NCI-H2107 treated with DMSO at 0.1 percent for 48 hours (cell line): ENCODE results near the gene CMTM8.
A peak's percentile ranks its signal among the peaks of the same experiment; 100 is the strongest.
"Not testable (repeated sequence)": the region's sequence is repeated elsewhere in the genome, so short reads cannot be mapped to it uniquely, and the experiment has no call there.

Source experiments
- DNase-seq: peaks from one replicate; lab custom pipeline; 2025; ENCODE audit not compliant: unreplicated experiment; lab: John Stamatoyannopoulos, UW

Gene CMTM8

DNA sequence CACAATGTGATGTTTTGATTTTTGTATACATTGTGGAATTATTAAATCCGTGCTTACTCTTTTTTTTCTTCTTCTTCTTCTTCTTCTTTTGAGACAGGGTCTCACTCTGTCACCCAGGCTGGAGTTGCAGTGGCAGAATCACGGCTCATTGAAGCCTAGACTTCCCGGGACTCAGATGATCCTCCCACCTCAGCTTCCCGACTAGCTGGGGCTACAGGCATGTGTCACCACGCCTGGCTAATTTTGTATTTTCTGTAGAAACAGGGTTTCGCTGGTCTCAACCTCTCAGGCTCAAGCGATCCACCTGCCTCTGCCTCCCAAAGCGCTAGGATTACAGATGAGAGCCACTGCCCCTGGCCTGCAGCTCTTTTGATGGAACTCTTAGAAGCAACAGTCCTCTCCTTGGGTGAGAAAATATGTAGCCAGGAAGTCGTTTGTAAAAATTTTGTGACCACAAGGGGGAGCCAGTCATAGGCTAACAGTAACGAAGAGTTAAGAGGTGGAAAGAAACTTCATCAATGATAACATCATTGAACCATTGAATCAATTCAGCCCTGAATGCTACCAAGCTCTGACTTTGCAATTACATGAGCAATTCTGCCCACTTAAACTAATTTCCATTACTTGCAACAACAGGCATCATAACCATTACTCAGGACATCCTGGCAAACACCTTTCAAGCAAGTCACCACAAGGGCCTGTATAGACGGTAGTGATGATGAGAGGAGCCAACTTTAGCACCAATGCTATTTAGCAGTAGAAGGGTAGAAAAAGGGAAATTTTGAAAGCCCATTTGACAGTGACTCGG, 136.5 kb downstream of the CMTM8 start:
- DNase-seq = peak; percentile 24

DNA sequence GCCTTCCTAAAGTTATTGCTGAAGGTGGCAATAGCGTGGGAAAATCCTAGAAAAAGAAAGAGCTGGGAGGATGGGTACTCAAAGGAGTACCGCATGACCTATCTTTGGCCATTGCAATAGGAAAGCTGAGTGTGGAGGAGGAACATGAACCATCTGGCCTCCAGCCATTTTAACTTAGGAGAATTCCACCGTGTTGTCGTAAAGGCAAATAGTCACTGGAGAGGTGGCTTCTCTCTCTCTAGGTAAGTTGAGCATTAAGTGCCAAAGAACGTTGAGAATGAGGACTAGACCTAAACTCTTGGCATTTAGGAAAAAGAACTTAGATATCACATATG, 137.1 kb downstream of the CMTM8 start:
- DNase-seq = no peak

GRCh38 chr3:32376115-32376514, 137.6 kb downstream of the CMTM8 start:
- no peak for DNase-seq

DNA sequence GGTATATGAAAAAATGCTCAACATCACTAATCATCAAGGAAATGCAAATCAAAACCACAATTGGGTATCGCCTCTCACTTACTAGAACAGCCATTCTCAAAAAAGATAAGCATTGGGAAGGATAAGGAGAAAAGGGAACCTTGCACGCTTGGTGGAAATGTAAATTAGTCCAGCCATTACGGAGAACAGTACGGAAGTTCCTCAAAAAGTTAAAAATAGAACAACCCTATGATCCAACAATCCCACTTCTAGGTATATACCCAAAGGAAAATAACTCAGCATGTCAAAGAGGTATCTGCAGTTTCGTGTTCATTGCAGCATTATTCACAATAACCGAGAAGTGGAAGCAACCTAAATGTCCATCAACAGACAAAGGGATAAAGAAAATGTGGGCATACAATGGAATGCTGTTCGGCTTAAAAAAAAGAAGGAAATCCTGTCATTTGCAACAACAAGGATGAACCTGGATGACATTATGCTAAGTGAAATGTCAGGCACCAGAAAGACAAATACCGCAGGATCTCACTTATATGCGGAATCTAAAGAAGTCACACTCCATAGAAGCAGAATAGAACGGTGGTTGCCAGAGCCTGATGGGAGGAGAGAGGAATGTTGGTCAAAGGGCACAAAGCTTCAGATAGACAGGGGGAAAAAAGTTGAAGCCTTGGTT, 141.5 kb downstream of the CMTM8 start:
- no peak for DNase-seq

DNA sequence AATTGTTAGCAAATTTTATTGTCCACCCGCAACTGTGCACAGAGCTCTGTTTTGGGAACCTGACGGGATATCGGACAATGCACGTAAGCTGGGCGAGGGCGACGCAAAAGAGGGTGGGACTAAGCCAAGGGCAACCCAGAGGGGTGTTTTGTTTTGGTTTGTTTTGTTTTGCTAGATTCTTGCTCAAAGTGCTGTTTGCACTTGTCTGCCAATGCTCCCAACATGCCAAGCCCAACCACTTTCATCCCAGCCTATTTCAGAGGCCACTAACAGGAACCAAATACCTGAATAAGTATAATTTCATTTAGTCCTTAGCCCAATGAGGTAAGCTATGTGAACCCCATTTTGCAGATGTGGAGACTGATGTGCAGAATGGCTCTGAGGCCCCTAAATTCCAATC, 143.4 kb downstream of the CMTM8 start:
- DNase-seq = no peak

- no peak for DNase-seq
These were observed 144.7 kb downstream of the CMTM8 start for GRCh38 chr3:32383136-32383711.

GRCh38 chr3:32384938-32385337, 146.5 kb downstream of the CMTM8 start:
- DNase-seq = no peak

GRCh38 chr3:32387512-32387911, 149.0 kb downstream of the CMTM8 start:
- no peak for DNase-seq

- DNase-seq = not testable (repeated sequence)
These were observed 151.1 kb downstream of the CMTM8 start for GRCh38 chr3:32389577-32389976.

DNA sequence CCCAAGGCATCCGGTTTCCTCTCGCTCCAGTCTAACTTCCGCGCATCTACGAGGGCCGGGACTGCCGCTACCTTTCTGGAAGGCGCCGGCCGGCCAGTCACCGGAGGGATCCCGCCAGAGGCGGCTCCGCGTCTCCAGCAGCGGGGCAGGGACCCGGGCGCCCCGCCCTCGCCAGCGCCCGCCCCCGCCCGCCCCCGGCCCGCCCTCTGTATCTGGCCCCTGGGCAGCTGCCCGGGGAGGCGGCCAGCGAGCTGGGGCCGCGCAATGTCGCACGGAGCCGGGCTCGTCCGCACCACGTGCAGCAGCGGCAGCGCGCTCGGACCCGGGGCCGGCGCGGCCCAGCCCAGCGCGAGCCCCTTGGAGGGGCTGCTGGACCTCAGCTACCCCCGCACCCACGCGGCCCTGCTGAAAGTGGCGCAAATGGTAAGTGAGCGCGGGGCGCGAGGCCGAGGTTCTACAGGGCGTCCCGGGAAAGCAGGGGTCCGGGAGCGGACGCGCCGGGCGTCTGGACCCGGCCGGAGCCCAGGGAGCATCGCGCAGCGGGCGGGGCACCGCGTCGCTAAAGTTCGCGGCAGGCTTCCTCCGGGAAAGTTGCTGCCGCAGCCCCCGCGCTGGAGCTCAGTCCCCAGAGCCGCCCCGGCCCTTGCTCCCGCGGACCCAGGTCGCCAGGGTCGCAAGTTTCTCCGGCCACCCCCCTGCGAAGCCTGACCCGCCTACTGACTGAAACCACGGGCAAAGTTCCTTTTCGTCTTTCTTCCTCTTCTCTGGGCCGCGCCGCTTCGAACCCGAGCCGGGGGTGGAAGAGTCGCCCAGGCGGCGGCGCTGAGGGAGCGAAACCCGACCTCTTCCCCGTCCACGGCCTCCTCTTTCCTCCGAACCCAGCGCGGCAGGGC, 153.4 kb downstream of the CMTM8 start, which contains the start of gene CMTM7:
Gene CMTM7 (plus strand): TSS at position 211 of the 893 bp plus-strand sequence. CDS start 54 bp downstream, at position 265.
- no peak for DNase-seq

GRCh38 chr3:32392536-32393302, 154.2 kb downstream of the CMTM8 start:
- DNase-seq = no peak

GRCh38 chr3:32395496-32395895, 157.0 kb downstream of the CMTM8 start:
- no peak for DNase-seq

DNA sequence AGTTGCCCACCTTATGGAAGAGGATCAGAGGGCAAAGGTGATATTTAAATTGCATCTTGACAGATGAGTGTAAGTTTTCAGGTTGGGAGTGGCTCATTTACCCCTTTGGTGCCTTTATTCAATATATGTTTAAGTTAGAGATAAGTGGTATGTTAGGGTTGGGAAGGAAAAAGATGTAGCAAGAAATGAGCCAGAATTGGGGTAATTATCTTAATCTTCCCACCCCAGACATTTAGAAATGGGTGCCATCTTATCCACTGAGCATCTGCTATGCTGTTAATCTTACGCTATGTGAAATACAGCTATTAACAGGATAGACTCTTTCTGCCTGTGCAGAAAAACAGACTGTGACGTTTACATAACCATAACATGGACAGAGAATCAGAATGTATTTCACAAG, 159.5 kb downstream of the CMTM8 start:
- no peak for DNase-seq

- no peak for DNase-seq
These were observed 160.1 kb downstream of the CMTM8 start for GRCh38 chr3:32398531-32398930.

DNA sequence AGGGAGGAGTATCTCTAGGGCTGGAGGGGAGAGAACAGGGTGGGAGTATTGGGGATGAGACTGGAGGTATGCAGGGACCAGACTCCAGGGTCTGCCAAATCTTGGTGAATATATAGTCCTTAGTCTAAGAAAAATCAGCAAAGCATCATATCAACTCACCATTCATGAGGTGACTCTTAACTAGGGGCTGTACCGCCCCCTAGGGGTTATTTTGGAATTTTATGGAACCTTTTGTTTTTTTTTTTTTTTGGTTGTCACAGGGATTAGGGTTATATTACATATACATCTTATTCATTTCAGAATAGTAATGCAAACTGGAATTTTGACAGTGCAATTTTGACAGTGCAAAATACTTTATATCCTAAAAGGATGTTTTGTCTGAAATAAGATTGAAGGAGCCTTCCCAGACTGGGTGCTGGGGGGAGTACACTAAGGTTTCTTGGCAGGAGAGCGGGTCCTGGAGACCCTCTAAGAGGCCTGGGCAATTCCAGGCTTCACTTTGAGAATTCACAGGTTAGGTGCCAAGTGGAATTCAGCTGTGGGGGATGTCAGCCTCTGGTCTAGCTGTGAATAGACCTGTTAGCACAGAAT, 160.6 kb downstream of the CMTM8 start:
- peak; percentile 6 for DNase-seq

DNA sequence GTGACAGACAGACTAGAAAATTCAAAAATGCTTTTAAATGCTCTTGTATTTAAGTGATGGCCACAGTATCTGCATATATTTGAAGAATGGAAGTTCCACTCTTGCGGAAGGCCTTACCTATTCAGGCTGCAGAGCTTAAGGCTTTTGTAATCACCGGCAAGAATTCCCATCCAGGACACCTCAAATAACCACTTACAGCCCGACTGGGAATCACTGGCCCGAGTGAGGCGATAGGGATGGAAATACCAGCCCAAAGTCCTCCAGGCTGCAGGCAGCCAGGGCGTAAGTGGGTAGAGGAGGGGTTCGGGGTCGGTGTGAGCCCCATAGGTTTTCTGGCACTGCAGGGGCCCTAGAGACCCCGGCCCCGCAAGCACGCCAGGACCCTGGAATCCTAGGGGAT, 162.6 kb downstream of the CMTM8 start:
- no peak for DNase-seq

- DNase-seq = no peak
These were observed 163.1 kb downstream of the CMTM8 start for GRCh38 chr3:32401556-32402081.

DNA sequence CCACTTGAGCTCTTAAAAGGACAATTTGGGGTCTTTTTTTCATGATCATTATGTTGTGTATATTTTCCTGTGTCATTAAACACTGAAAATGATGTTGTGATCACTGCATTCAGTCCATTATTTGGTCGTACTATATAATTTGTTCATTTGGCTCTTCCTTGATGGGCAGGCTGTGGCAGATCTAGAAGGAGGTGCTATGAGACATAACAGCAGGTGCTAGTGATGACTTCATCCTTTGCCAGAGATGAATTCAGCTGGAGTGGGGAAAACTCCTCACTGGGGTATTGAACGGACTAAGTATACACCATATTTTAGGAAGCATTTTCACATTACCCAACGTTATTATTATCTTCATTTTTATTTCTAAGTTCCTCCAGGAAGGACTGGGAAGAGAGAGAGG, 165.2 kb downstream of the CMTM8 start:
- DNase-seq = peak; percentile 50

- DNase-seq = no peak
These were observed 166.2 kb downstream of the CMTM8 start for GRCh38 chr3:32404714-32405113.

GRCh38 chr3:32405155-32405554, 166.7 kb downstream of the CMTM8 start:
- DNase-seq = no peak
